ENCODE data around the gene CPEB1. TPM values are rescaled to one million over a fixed set of nuclear protein-coding genes. Genes with fewer than 3 reads are reported as not detected.

Gene CPEB1
- 4.8 TPM for total RNA-seq

DNA sequence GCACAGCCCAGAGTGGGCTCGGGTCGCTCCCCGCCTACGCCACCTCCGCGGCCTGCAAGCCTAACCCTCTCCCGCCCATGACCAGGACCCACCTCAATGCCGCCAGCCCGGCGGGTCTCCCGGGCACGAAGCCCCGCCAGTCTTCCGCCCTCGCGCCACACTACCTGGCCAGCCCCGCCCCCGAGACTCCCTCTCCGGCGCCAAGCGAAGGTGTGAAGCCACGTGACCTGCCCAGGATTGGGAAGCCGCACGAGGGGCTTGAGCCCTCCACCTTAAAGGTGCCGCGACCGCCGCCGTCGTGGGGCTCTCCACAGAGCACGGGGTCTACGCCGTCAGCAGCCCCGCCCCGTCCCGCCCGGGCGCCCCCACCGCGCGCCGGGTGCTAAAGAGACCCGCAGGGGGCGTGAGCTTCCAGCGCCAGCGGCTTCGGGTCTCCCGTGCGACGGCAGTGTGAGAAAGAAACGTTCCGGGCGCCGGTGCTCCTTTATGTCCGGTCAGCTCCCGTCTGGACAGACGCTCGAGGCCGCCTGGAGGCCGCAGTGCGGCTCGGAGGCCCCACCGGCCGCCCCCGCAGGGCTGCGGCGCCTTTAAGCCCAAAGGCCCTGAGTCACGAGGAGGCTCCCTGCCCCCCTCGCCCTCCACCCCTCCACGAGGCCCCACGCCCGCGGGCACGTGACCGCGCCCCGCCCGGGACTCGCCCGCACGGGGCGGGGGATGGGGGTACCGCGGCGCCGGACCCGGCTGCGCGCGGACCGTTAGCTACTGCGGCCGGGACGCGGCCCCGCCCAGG, at the start of gene CPEB1:
CPEB1 (minus strand) TSS at position 319 of the 790 bp plus-strand sequence. CDS start 18,904 bp downstream, outside the sequence.
- no peak for DNase-seq (ENCODE audit: low spot score)

DNA sequence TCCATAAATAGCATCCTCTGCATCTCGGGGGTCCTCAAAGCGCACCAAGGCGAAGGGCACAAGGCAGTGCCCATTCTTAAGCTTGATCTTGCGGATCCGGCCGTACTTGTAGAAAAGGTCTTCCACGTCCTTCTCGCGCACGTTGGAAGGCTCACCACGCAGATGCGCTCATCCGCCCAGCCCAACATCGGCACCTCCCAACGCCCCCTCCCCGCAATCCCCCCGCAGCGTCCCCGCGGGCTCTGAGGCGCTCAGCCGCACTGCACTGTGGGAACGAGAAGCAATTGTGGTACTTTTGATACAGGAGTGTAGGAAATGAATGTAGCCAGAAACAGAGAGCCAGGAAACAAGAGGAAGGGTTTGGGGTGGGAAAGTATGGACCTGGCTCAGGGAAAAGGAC, 45.0 kb upstream of the CPEB1 start:
- DNase-seq (ENCODE audit: low spot score), result no peak

DNA sequence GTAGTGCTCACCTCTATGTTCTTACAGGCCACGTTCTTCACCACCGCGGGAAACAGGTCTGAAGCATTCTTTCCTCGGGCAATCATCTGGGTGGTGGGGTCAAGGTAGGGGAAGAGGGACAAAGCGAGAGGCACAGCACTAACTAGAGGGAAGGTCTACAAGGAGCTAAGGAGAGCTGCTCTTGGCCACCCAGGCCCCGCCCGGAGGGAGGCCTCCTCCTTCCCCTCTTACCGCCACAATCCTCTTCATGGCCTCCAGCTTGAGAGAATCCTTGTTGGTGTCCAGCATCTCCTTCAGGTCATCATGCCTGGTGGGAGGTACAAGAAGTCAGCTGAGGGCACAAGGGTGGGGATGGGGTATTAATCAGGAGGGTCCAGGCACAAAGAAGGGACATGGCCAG, 42.0 kb upstream of the CPEB1 start:
- DNase-seq (ENCODE audit: low spot score), result no peak

DNA sequence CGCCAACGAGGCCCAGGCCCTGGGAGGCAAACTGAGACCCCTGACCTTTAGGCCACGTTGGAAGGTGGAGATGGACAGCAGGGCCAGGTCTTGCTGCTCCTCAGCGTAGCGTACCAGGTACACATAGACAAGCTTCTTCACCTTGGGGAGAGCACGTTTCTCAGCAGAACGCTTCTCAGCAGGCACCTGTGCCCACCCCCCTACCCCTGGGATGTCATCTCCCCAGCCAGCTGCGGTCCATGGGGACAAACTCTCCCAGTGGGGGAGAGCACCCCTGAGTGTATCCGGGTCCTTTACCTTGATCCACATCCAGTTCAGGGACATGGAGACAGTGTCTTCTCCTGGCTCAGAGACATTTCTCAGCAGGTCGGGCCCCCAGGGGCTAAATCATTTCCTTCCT, 41.5 kb upstream of the CPEB1 start:
- no peak for DNase-seq (ENCODE audit: low spot score)

DNA sequence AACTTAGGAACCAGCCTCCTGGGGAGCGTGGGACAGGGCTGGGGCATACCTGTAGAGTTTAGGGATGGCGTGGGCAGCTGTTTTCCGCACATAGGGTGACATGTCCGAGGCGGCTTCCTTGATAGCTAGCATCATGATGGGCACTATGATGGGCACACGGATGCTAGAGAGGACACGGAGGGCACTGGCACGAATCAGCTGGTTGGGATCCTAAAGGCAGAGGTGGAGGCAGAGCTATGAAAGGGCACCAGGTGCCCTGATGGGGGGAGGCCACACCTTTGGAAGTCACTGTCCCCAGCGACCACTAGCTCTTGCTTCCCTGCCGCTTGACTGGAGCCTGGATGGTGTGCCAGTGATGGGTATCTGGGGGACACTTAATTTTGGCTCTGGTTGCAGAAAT, 34.2 kb upstream of the CPEB1 start:
- no peak for DNase-seq (ENCODE audit: low spot score)

DNA sequence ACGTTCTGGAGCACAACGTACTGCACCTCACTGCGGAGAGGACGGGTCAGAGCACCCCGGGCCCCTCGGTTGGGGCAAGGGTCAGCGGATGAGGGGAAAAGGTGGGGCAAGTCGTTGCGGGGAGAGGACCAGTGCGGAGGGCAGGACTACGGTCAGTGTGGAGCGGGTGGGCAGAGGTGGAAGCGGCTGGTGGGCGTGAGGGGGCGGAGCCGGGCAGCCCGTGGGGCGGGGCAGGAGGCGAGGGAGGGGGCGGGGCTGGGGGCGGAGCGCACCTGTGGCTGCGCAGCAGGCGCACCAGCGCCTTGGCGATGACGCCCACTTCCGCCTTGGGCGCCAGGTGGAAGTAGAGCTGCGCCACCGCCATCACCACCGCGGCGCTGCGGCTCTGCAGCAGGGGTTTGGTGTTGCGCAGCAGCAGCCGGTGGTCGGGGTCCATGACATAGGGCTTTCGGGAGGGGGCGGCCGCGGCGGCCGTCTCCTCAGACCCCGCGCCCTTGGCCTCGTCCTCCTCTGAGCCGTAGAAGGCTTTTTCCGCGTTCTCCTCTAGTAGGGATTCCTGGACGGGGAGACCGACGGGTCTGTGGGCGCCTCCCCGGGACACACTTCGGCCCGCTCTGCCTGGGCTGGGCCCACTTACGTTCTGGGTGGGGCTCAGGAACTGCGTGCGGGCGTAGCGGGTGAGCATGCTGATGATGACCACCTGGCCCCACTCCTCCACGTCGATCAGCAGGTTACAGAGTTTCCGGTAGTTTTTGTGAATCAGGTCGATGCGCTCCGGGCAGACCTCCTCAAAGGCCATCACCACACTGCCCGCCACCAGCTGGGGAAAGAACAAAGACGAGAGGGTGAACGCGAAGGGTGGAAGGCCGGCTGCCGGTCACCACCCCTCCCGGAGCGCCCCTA, 33.3 kb upstream of the CPEB1 start:
- peak; percentile 68 for DNase-seq (ENCODE audit: low spot score)

DNA sequence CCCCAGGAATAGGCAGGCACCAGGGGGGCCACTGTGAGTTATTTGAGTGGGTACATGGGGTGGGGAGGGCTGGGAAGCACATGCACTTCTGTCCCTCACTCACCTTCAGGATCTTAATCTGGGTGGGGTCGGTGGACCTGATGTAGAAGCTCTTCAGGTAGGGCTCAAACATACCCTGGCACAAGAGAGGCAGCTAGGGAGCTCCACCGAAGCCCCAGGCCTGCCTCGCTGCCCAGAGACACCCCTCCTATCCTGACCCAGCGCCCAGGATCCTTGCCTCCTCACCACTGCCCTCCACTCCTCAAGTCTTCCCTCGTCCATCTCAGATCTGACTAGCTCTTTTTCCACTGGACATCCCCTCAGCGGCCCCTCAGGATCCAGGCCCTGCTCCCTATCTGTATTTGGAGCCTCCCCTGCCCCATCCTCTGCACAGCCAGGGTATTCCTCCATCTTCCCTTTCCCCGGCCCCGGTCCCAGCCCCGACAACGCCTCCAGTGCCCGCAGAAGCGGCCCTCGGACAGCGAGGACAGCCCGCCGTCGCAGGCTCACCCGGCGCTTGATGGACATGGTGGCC, 32.5 kb upstream of the CPEB1 start:
- no peak for DNase-seq (ENCODE audit: low spot score)

DNA sequence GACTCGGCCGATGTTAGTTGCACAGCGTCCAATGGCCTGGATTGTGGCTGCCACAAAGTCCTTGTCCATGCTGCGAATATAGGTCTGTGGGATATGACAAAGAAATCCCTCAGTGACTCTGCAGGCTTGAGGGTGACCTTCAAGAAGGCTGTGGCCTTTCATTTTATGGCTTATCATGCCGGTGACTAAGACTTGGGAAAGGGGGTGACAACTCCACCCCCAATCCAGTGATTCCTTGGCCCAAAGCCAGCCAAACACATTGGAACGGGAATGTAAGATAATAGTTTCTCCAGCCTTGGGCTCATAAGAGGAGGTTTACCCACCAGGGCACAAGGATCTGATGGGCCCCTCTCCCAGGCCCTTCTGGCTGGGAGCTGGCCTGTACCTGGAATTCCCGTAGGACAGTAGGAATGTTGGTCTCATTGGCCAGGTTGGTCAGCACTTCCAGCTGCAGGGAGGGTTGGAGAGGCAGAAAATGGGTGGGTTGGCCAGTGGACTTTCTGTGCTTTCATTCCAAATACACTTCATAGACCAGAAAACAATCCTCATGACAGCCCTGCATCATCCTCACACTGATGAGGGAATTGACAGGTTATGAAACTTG, 30.7 kb upstream of the CPEB1 start:
- DNase-seq (ENCODE audit: low spot score), result no peak

DNA sequence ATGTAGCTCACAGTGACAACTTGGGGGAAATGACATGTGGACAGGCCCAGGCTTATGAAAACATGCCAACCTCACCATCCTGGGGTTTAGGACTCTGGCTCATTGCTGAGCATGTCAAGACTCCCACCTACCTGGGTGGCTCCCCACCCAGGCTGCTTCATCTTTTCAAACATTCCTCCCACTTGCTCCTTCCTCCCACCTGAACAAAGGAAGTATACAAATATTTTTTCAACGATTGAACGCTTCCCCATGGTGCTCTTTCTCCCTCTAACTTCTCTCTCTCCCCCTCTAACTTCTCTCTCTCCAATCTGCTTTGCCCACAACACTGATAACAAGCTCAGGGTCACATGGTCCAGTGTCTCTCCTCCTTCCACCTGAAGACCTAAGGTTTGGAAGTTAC, 27.7 kb upstream of the CPEB1 start:
- no peak for DNase-seq (ENCODE audit: low spot score)

DNA sequence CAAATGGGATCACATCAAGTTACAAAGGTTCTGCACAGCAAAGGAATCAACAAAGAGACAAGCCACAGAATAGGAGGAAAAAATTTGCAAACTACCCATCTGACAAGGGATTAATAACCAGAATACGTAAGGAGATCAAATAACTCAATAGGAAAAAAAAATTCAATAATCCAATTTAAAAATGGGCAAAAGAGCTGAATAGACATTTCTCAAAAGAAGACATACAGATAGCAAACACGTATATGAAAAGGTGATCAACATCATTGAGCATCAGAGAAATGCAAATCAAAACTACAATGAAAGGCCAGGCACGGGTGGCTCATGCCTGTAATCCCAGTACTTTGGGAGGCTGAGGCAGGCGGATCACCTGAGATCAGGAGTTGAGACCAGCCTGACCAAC, 23.5 kb upstream of the CPEB1 start:
- no peak for DNase-seq (ENCODE audit: low spot score)

DNA sequence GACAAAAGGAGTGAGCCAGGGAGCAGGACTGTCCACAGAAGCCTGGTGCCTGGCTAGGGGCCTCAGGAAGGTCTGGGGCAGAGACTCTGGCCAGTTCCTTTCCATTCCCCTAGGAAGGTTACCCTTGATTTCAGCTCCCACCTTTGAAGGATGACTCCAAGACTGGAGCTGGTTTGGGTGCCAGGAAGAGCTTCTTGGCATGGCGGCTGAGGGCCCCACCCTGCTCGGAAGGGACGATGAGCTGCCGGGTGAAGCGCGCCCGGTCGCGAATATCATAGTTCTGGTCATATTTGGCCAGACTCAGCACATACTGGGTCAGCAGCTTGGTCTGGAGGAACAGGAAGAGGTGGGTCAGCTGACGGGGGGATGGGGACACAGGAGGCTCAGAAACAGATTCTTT, 19.4 kb upstream of the CPEB1 start:
- no peak for DNase-seq (ENCODE audit: low spot score)

DNA sequence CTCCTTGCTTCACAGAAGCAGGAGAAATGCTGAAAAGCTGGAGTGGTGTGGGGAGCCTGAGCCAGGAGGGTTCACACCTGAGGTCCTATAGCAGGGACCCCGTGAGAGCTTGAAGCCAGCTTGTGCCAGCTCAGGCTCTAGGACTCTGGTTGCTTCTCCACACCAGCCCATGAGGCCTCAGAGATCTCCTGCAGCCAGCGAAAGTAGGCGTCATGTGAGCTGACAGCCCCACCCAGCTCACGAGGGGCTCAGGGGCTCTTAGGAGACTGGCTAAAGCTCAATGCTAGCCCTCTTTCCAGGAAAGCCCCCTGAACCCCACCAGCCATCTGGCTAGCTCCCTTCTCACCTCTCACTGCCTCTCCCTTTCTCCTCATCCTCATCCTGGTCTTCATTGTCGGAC, 16.9 kb upstream of the CPEB1 start:
- DNase-seq (ENCODE audit: low spot score), result no peak

DNA sequence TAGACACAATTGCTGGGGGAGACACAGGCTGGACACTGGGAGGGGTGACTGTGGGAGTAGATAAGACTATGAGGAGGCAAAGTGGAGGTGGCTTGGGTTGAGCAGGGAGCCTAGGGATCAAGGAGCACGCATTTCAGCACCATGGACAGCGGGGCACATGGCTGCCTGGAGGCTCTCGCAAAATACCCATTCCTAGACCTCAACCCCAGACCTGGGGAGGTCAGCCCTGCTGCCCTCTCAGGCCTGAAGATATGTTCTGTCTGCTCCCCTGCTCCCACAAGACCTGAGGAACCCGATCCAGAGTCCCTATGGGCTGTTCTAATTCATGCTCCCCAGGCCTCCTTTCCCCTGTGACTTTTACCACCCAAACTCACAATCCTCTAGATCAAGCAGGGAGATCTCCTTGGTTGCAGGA, 16.0 kb upstream of the CPEB1 start:
- DNase-seq (ENCODE audit: low spot score), result peak; percentile 49

DNA sequence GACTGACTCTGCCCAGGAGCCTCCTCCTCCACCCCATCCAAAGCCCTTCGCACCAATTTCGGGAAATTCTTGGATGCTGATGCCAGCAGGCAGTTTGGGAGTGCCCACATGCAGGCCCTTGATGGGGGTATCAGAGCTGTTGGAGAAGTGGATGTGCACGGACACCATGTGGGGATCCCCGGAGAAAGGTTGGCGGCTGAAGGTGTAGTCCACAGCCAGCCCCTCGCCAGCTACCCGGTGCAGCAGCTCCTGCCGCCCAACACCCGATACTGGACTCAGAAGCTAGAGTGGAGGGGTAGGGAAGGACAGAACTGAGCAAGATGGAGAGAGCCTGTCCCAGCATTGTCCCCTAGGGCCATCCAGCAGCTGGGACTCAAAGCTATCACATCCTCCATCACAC, 15.5 kb upstream of the CPEB1 start:
- no peak for DNase-seq (ENCODE audit: low spot score)

DNA sequence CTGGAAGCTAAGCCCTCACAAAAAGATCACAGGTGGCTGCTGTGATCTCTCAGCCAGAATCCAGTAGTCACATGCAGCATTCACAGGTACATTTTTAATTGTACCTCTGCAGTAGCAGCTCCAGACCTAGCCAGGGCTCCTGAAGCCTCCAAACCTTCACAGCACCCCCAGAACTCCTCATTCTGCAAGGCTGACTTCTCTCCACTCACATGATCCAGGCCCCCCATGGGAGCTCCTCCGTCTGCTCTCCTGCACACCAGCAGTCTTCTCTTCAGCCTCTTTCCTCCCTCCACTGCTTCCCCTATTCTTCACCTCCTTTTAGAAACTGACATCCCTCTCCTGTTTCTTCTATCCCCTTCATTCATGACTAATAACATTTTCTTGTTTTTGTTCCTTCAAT, 13.2 kb upstream of the CPEB1 start:
- no peak for DNase-seq (ENCODE audit: low spot score)

DNA sequence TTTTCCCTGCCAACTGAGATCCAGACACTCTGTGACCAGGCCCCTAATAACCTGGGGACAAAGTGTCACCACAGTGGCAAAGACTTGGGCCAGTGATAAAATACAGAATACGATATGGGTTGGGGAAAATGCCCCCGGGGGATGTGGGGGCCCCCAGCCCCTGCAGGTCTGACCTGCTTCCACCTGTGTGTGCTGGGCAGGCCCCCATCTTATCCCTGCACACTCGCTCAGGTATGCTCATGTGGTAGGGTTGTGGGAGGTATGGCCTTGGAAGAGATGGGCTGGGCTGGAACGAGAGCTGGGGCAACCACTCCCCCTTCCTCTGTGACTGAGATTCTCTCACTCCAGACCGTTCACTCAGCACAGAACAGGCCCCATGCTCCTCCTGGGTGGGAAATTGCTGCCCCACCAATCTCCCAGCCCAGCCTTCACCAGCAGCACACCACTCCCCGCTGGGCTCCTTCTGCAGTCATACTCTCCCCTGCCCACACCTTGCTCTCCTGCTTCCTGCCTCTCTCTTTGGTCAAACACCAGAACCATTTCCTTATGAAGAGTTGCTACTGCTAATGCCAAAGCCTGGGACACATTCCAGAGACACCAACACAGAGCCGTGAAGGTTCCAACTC, 9.6 kb upstream of the CPEB1 start:
- no peak for DNase-seq (ENCODE audit: low spot score)

DNA sequence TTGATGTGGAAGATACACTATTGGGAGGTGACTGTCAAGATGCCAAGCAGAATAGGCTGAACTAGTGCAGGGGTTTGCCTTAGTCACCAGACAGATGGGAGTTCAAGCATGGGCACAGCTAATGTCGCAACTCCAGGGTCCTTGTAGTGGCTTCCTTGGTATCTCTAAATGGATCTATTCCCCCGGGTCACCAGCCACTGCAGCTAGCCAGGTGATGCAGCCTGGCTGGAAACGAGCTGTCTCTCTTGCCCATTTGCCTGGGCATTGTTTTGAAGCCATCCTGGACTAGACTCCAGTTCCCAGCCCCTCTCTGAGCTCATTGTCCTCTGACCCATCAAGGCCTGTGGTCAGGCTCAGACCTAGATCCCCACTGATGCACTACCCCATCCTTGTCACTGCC, 8.4 kb upstream of the CPEB1 start:
- no peak for DNase-seq (ENCODE audit: low spot score)

DNA sequence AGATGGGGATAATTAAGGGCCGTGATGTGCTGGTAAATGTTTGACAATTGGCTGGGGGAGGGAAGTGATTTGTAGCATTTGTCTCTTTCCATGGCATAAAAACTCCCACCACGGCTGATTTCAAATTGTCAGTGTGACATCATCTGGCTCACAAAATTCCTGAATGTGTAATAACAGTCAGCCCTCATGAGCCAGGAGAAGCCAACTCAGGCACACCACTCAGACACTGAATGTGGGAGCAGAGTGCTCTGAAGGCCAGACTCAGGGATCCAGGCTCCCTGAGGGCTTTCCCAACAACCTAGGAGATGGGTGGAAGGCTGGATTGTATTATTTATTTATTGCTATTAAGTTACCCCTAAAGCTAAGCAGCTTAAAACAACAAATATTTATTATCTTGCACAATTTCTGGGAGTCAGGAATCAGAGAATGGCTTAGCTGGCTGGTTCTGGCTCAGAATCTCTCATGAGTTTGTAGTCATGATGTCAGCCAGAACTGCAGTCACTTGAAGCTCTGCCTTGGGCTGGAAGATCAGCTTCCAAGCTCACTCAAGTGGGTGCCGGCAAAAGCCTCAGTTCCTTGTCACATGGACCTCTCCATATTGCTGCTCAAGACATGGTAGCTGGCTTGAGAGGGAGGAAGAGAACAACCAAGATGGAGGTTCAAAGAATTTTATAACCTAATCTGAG, 6.5 kb upstream of the CPEB1 start:
- DNase-seq (ENCODE audit: low spot score), result no peak

DNA sequence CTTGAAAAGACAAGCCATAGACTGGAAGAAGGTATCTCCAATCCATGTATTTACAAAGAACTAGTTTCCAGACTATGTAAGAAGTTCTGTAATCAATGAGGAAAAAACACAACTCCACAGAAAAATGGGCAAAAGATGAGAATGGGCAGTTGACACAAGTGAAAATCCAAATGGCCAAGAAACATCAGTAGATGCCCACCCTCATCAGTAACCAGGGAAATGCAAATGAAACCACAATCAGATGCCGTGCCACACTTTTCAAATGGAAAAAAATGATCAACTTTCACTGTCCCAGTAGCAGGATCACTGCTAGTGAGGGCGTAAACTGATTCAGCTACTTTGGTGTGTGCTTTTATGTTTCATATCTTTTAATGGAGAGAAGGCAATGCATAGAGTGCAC, 4.5 kb upstream of the CPEB1 start:
- DNase-seq (ENCODE audit: low spot score), result no peak

DNA sequence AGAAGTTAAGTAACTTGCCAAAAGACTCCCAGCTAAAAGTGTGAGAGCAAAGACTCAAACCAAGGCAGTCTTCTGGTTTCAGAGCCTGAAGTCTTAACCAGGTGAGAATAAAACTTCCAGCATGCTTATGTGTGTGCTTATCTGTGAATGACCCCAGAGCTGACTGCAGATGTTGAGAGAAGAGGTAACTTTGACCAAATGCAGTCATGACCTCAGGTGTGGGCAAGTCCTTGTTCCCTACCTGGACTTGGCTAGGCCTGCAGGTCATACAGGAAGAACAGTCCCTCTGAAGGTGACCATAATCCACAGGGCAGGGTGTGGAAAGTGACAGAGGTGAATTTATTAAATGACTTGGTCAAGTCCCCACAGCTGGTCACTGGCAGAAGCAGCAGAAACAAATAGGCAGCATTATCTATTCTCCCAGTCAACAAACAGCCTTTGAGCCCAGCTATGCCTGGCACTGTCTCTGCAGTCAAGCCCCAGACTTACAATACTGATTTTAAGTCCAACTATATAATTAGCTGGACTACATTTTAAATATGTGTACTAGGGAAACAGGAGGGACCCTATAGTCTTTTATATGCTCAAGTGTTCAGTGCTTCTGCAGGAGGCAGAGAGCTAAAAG, 3.0 kb upstream of the CPEB1 start:
- DNase-seq (ENCODE audit: low spot score), result no peak
